SK-N-MC (cell line): Measurements from ENCODE around the gene MYO1F.

Experiments used
- EZH2 ChIP-seq: fragments of 200-600 bp; sonication (generic); IDR thresholded peaks from one replicate; pipeline ENCODE4 v1.6.1; 2017; ENCODE audit warnings: antibody characterized with exemption
- FOXP2 ChIP-seq: optimal IDR thresholded peaks from 2 replicates; pipeline ENCODE3; 2011; ENCODE audit warnings: mild to moderate bottlenecking, moderate library complexity; ENCODE audit not compliant: insufficient read depth; ENCODE audit errors: extremely low read length, control extremely low read depth
- POLR2AphosphoS5 ChIP-seq: IDR thresholded peaks from 2 replicates; pipeline ENCODE4 v1.6.1; 2012; ENCODE audit warnings: mild to moderate bottlenecking, low read depth, low read length, borderline replicate concordance

GRCh38 chr19:8498295-8498694, 78.9 kb downstream of the MYO1F start:
- TF ChIP-seq EZH2 (no peak), POLR2AphosphoS5 (no peak), FOXP2 (no peak)
